Peyer's patch (tissue), 4 donors: ENCODE results near the gene FOXP4.

Source experiments
- POLR2A ChIP-seq, 2 donors: fragments of 450-650 bp; IDR thresholded peaks; one replicate each; pipeline ENCODE4 v1.5.1; 2017; ENCODE audit warnings: antibody characterized with exemption in 2 of 2, mild to moderate bottlenecking in 2 of 2, moderate library complexity in 2 of 2
- TF ChIP-seq, protein P1 (sequence below), 6 experiments: fragments of 450-650 bp in 4 of 6; fragments of 200-600 bp in 2 of 6; sonication (generic) in 1 of 6; IDR thresholded peaks; one replicate each; pipeline ENCODE4 v1.5.1; 2017 to 2019; ENCODE audit warnings: antibody characterized with exemption in 6 of 6, mild to moderate bottlenecking in 3 of 6, moderate library complexity in 1 of 6

DNA sequence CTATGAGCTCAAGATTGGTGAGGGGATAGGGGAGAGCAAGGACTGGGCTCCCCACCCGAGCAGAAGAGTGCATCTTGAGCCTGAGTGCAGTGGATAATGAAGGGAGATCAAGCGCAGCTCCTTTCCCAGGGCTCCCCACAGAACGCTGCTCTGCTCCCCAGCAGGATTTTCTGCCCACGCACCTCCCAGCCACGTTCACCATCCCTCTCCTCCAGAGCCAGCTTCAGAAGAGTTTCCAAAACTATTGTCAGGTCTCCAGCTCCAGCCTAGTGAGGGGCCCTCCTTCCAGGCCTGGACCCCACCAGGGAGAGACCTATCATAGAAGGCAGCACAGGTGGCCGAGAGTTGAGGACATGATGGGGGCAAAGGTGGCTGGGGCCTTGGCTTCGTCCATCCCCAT, 34.5 kb downstream of the FOXP4 start:
- TF ChIP-seq POLR2A (IDR thresholded peaks at IDR 0.05), result no peak
- TF ChIP-seq, protein P1, sequence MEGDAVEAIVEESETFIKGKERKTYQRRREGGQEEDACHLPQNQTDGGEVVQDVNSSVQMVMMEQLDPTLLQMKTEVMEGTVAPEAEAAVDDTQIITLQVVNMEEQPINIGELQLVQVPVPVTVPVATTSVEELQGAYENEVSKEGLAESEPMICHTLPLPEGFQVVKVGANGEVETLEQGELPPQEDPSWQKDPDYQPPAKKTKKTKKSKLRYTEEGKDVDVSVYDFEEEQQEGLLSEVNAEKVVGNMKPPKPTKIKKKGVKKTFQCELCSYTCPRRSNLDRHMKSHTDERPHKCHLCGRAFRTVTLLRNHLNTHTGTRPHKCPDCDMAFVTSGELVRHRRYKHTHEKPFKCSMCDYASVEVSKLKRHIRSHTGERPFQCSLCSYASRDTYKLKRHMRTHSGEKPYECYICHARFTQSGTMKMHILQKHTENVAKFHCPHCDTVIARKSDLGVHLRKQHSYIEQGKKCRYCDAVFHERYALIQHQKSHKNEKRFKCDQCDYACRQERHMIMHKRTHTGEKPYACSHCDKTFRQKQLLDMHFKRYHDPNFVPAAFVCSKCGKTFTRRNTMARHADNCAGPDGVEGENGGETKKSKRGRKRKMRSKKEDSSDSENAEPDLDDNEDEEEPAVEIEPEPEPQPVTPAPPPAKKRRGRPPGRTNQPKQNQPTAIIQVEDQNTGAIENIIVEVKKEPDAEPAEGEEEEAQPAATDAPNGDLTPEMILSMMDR (IDR thresholded peaks at IDR 0.05), result no peak
